NCI-H2227 treated with DMSO at 0.1 percent for 48 hours (cell line): ENCODE data around the gene NDUFAF4.
A peak's percentile ranks its signal among the peaks of the same experiment; 100 is the strongest.
"Not testable (repeated sequence)": the region's sequence is repeated elsewhere in the genome, so short reads cannot be mapped to it uniquely, and the experiment has no call there.

Source experiments
- DNase-seq: peaks from one replicate; lab custom pipeline; 2025; lab: John Stamatoyannopoulos, UW

The NDUFAF4 gene

GRCh38 chr6:96899019-96899418 is 1.3 kb upstream of the NDUFAF4 start:
- peak; percentile 14 for DNase-seq

DNA sequence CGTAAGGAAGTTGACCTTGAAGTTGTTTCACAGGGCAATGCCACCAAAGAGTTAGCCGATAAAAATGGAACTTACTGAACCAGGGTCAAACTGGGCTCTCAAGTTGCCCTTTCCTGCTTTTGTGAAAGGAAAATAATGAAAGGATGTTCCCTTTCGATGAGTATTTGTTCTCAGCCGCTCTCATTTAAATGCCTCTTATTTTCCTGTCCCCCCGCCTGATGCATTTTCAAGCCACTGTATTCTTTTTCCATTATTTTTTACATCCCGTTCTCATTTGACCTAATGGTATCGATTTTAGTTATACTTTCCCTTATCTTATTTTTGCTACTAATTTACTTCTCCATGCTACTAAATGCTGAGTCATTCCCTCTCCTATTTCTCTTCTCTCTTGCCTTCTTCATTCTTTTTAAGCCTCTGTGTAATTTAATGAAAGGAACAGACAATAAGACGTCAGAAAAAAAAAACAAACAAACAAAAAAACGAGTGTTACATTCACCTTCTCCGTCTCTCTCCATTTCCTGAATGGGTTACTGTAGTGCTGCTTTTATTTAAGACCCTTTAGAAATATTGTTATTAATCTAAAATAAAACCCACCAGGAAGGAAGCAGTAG is 655 bp upstream of the NDUFAF4 start:
- no peak for DNase-seq

GRCh38 chr6:96889146-96889545 is 8.5 kb downstream of the NDUFAF4 start:
- no peak for DNase-seq

GRCh38 chr6:96888745-96889144 is 8.9 kb downstream of the NDUFAF4 start:
- no peak for DNase-seq

GRCh38 chr6:96886519-96886918 is 11.2 kb downstream of the NDUFAF4 start:
- no peak for DNase-seq

DNA sequence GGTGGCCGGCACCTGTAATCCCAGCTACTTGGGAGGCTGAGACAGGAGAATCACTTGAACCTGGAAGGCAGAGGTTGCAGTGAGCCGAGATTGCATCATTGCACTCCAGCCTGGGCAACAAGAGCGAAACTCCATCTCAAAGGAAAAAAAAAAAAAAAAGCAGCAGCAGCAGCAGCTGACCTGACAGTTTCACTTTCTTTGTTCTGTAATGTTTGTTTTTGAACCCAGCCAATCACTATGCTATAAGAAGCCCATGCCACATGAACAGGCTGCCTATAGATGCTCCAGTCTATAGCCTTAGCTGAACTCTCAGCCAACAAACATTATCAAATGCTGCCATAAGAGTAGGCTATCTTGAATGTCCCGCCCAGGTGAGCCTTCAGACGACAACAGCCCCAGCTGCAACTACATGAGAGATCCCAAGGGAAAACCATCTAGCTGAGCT is 12.5 kb downstream of the NDUFAF4 start:
- not testable (repeated sequence) for DNase-seq

- DNase-seq: no peak
Observed at GRCh38 chr6:96878143-96878542, 19.5 kb downstream of the NDUFAF4 start.

GRCh38 chr6:96876886-96877545 is 20.7 kb downstream of the NDUFAF4 start:
- no peak for DNase-seq

DNA sequence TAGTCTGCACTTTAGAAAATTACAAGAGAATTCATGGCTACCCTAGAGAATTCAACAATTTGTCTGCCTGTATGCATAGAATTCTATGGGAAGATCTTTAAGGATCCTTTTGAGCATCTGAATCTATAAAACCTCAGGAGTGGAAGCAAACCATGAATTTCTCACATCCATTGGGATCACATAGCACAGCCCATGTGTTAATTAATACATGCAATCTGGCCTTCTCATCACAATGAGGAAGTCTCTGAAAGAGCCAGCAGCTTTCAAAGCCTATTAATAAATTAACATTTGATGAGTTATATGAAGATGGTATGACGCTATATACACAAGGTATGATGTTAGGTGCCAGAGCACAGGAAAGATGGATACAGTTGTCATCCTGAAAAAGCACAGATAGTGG is 24.7 kb downstream of the NDUFAF4 start:
- DNase-seq: no peak

DNA sequence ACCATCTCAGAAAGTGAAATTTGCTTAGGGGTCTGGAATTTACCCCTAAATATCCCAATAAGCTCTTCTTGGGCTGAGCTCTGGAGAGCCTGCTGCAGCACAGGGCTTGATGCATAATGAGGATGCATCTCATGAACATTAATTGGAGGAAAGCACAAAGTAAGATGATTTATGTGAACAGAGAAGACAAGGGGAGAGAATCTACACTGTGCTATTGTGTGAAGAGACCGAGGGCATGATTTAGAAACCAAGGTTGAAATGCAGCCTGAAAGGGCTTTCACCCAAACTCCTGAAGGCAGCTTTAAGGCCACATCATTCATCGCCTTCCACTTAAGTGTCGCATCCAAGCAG is 32.7 kb downstream of the NDUFAF4 start:
- DNase-seq: no peak

GRCh38 chr6:96864216-96865054 is 33.3 kb downstream of the NDUFAF4 start:
- no peak for DNase-seq

GRCh38 chr6:96862560-96862959 is 35.1 kb downstream of the NDUFAF4 start:
- DNase-seq: no peak

DNA sequence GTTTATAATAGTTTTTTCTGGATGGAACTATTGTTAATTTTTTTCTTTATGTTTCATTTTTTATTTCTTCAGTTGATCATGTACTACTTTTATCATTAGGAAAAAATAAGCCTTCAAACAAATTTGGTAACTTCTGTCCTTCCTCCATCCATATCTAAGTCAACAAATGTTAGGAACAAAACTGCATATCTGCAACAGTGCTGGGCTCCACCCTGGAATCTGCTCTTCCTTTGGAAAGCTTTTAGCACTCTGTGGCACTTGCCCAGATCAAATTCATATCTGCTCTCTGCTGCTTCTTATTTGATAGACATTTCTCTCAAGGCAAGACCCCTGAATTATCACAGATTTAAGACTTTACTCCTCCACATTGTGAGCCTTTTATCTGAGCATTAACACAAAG is 36.1 kb downstream of the NDUFAF4 start:
- no peak for DNase-seq

DNA sequence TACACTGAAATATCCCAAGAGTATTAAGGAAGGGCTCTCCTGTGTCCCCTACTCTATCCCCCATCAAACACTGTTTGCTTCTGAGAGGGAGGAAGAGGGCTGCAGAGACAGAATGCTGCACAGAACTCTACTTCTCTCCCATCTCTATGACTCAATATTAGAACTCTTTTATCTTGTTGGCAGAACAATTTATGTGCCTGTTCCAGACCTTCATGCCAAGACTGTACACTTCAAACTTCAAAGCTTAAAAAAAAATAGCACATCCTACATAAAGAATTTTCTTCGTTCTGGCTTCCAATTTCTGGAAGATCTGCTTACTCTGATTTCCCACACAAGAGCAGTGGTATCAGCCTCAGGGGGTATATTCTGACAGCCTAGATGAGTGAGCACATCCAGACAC is 40.8 kb downstream of the NDUFAF4 start:
- no peak for DNase-seq

DNA sequence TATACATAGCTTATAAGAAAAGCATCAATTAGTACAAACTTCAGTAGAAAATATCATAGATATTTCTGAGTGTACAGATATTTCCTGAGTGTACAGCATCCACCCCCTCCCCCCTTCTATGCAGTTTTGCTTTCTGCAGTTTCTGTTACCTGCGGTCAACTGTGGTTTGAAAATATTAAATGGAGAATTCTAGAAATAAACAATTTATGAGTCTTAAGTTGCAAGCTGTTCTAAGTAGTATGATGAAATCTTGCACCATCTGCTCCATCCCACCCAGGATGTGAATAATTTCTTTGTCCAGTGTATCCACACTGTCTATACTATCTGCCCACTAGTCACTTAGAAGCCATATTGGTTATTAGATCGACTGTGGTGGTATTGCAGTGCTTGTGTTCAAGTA is 44.6 kb downstream of the NDUFAF4 start:
- no peak for DNase-seq

GRCh38 chr6:96852605-96853004 is 45.1 kb downstream of the NDUFAF4 start:
- no peak for DNase-seq

DNA sequence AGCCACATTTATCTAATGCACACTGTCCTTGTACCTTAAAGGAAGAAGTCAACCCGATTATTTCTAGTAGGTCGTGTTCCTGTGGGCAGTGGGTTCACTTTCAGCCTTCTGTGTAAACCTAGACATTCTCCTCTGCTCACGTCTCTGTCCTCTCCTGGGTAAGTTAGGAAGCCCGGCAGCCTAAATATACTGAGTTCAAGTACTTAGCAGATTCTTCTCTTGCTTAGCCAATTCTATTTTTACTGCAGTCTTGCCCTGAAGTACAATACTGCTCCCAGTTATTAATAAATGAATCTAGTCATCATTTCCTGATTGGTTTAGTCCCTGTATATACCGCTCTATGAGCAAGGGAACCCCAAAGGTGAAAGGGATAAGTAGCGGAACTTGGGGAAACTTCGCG is 45.8 kb downstream of the NDUFAF4 start:
- no peak for DNase-seq

DNA sequence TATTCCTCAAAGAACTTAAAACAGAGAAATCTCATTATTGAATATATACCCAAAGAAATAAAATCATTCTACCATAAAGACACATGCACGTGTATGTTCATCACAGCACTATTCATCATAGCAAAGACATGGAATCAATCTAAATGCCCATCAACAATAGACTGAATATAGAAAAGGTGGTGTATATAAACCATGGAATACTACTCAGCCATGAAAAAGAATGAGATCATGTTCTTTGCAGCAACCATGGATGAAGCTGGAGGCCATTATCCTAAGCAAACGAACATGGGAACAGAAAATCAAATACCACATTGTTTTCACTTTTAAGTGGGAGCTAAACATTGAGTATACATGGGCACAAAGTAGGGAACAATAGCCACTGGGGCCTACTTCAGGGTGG is 48.1 kb downstream of the NDUFAF4 start:
- no peak for DNase-seq

DNA sequence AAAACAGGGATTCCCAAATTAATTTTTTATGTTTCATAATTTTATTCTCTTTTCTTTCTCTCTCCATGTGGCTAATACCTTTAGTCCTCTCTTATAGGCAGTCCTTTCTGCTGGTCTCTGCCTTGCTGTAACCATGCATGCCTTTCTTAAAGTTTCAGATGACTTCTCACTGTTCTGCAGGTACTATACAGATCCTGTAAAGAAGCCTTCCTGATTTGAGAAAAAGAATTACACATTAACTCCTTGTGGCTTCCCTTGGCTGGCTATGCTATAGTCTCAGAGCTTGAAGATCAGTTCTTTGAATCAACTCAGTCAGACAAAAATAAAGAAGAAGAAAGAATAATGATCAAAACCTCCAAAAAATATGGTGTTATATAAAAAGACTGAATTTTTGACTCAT is 53.2 kb downstream of the NDUFAF4 start:
- DNase-seq: no peak

DNA sequence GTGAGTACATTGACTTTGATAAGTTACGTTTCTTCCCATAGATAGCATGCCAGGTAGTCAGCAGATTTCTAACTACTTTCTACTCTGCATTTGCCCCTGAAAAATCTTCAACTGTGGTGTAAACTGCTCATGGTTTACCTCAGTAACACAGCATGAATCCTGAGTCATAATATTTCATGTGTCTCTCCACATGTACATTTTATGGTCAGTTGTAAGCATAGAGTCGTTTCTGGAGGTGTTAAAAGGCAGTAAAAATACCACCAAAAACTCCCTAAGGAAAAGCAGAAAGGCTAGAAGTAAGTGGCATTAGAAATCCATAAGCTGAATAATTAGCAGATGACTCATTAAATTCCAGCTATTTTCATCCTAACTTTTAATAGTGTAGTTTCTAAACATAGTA is 56.3 kb downstream of the NDUFAF4 start:
- DNase-seq: no peak
